ENCODE data around the gene CEP83.
"Not testable (repeated sequence)": the region's sequence is repeated elsewhere in the genome, so short reads cannot be mapped to it uniquely, and the experiment has no call there.

Gene CEP83

GRCh38 chr12:94421868-94422740 is 37.6 kb downstream of the CEP83 start:
- H3K4me3 ChIP-seq (ENCODE audit: low read length) = no peak overlapping the region
- TF ChIP-seq ZNF274 (IDR thresholded peaks at IDR 0.05; ENCODE audit: low read depth, low read length) = no peak

GRCh38 chr12:94418517-94418916 is 41.1 kb downstream of the CEP83 start:
- H3K4me3 ChIP-seq (ENCODE audit: low read length) = no peak overlapping the region
- TF ChIP-seq ZNF274 (IDR thresholded peaks at IDR 0.05; ENCODE audit: low read depth, low read length) = no peak

GRCh38 chr12:94416613-94417012 is 43.1 kb downstream of the CEP83 start:
- no peak for TF ChIP-seq ZNF274 (IDR thresholded peaks at IDR 0.05; ENCODE audit: low read depth, low read length)
- H3K4me3 ChIP-seq (ENCODE audit: low read length) = no peak overlapping the region

GRCh38 chr12:94415066-94415465 is 44.6 kb downstream of the CEP83 start:
- no peak overlapping the region for H3K4me3 ChIP-seq (ENCODE audit: low read length)

GRCh38 chr12:94405413-94406116 is 54.1 kb downstream of the CEP83 start:
- no peak for TF ChIP-seq ZNF274 (IDR thresholded peaks at IDR 0.05; ENCODE audit: low read depth, low read length)
- H3K4me3 ChIP-seq (ENCODE audit: low read length) = peak overlapping the region; percentile 87

More at GRCh38 chr12:94415066-94415465, 44.6 kb downstream of the CEP83 start:
- TF ChIP-seq ZNF274 (IDR thresholded peaks at IDR 0.05; ENCODE audit: low read depth, low read length) = no peak

GRCh38 chr12:94404854-94405253 is 54.8 kb downstream of the CEP83 start:
- H3K4me3 ChIP-seq (ENCODE audit: low read length) = no peak overlapping the region

GRCh38 chr12:94401326-94401725 is 58.3 kb downstream of the CEP83 start:
- no peak overlapping the region for H3K4me3 ChIP-seq (ENCODE audit: low read length)
- no peak for TF ChIP-seq ZNF274 (IDR thresholded peaks at IDR 0.05; ENCODE audit: low read depth, low read length)

More at GRCh38 chr12:94404854-94405253, 54.8 kb downstream of the CEP83 start:
- TF ChIP-seq ZNF274 (IDR thresholded peaks at IDR 0.05; ENCODE audit: low read depth, low read length) = no peak

- H3K4me3 ChIP-seq (ENCODE audit: low read length) = not testable (repeated sequence)
Measured at GRCh38 chr12:94398685-94399084, 61.0 kb downstream of the CEP83 start.

GRCh38 chr12:94397401-94397800 is 62.3 kb downstream of the CEP83 start:
- TF ChIP-seq ZNF274 (IDR thresholded peaks at IDR 0.05; ENCODE audit: low read depth, low read length) = no peak
- no peak overlapping the region for H3K4me3 ChIP-seq (ENCODE audit: low read length)

- H3K4me3 ChIP-seq (ENCODE audit: low read length) = not testable (repeated sequence)
Measured at GRCh38 chr12:94396014-94396413, 63.7 kb downstream of the CEP83 start.

- H3K4me3 ChIP-seq (ENCODE audit: low read length) = no peak overlapping the region
- no peak for TF ChIP-seq ZNF274 (IDR thresholded peaks at IDR 0.05; ENCODE audit: low read depth, low read length)
Measured at GRCh38 chr12:94390130-94390485, 69.6 kb downstream of the CEP83 start.

GRCh38 chr12:94389482-94390129 is 70.1 kb downstream of the CEP83 start:
- not testable (repeated sequence) for H3K4me3 ChIP-seq (ENCODE audit: low read length)

- no peak for TF ChIP-seq ZNF274 (IDR thresholded peaks at IDR 0.05; ENCODE audit: low read depth, low read length)
Measured at GRCh38 chr12:94386422-94386821, 73.2 kb downstream of the CEP83 start.

GRCh38 chr12:94384030-94384429 is 75.6 kb downstream of the CEP83 start:
- TF ChIP-seq ZNF274 (IDR thresholded peaks at IDR 0.05; ENCODE audit: low read depth, low read length) = no peak
- H3K4me3 ChIP-seq (ENCODE audit: low read length) = no peak overlapping the region

More at GRCh38 chr12:94386422-94386821, 73.2 kb downstream of the CEP83 start:
- no peak overlapping the region for H3K4me3 ChIP-seq (ENCODE audit: low read length)

GRCh38 chr12:94380507-94380906 is 79.2 kb downstream of the CEP83 start:
- TF ChIP-seq ZNF274 (IDR thresholded peaks at IDR 0.05; ENCODE audit: low read depth, low read length) = no peak

More at GRCh38 chr12:94380507-94380906, 79.2 kb downstream of the CEP83 start:
- H3K4me3 ChIP-seq (ENCODE audit: low read length) = no peak overlapping the region
